Activated CD4-positive, alpha-beta T cell treated with anti-CD3 and anti-CD28 coated beads, Interleukin-2, amount 50 U/mL, for 4 hours (primary cell): Measurements from ENCODE around the gene COPA.

Experiments
- DNase-seq, 2 experiments: peaks; one replicate each; pipeline ENCODE4 v3.0.0-alpha.2; 2020

The COPA gene

DNA sequence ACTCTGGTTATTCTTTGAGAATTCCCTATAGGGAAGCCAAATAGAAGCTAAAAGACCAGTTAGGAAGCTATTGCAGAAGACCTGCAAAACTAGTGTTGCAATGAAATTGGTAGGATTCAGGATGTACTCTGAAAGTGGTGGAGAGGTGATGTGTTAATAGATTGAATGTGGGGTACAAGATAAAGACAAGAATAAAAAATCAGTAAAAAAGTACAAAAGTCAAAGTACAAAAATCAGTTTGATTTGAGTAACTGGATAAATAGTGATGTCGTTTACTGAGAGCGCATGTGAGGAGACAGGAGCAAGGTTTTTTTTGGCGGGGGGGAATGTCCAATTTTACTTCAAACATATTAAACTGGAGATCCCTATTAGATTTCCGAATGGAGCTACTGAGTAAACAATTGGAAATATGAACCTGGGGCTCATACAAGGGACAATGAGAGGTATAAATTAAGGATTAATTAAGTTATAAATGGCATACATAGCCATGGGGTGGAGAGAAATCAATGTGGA lies 78.2 kb downstream of the COPA start:
- no peak for DNase-seq

DNA sequence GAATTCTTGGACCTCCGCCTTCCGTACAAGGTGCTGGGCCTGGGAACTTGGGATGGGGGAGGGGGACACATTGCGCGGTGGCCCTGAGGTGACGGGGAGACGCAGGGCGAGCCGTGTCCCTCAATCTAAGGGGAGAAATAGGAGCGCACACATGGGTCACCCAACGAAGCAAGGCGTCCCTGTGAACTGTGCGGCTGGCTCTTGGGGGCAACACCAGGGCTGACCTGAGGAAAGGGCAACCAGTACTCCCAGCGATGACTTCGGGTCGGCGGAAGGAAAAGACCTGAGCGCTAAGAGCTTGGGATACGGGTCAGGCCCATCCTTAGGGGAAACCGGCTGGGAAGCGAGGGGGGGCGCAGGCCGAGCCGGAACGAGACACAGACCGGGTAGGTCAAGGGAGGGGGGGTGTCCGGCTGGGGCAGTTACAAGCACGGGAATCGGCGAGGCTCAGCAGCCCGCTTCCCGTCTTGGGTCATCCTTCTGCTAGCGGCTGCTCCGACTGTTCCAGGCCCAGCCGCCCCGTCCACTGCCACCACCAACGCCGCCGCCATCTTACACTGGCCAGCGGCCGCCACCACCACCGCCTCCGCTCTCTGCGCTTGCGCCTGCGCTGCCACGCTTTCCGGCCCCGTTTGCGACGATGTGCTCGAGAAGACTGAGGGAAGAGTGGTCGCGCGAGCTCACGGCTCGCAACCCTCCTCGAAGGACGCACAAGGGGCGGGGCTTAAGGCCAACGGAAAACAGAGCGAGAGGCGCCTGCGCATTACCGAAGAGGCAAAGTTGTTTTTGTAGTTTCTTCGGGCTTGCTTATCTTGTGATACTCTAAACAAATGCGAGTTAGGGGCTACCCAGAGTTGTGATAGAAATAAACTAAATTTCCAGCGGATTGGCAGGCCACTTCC lies 80.9 kb downstream of the COPA start, which contains the start of gene DCAF8:
DCAF8 (minus strand) TSS at position 657 of the 902 bp plus-strand sequence. CDS start 18,541 bp downstream, outside the sequence.
- DNase-seq, result peak; percentile 95 to 96

GRCh38 chr1:160261556-160261892 lies 81.5 kb downstream of the COPA start:
- peak; percentile 60 to 63 for DNase-seq

GRCh38 chr1:160260406-160261382 lies 82.4 kb downstream of the COPA start:
- no peak for DNase-seq

GRCh38 chr1:160258177-160258798 lies 84.8 kb downstream of the COPA start:
- no peak for DNase-seq

DNA sequence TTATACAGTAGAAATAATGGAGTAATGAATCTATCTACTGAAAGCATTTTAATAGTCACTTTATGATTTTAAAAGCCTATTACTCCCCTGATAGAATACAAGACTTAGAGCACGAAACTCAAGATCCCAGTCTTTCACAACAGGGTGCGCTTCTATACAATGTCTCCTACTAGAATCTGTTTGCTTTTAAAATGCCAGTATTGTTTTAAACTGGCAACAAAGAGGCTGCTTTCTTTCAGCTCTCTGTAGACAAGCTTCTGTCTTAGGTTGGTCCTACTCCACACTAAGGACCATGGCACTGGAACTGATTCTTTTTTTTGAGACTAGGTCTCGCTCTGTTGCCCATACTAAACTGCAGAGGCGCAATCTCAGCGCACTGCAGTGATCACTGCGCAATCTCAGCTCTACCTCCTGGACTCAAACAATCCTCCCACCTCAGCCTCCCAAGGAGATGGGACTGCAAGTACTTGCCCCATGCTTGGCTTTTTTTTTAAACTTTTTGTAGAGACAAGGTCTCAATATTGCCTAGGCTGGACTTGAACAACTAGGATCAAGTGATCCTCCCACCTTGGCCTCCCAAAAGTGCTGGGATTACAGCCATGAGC lies 85.5 kb downstream of the COPA start:
- DNase-seq, result no peak

DNA sequence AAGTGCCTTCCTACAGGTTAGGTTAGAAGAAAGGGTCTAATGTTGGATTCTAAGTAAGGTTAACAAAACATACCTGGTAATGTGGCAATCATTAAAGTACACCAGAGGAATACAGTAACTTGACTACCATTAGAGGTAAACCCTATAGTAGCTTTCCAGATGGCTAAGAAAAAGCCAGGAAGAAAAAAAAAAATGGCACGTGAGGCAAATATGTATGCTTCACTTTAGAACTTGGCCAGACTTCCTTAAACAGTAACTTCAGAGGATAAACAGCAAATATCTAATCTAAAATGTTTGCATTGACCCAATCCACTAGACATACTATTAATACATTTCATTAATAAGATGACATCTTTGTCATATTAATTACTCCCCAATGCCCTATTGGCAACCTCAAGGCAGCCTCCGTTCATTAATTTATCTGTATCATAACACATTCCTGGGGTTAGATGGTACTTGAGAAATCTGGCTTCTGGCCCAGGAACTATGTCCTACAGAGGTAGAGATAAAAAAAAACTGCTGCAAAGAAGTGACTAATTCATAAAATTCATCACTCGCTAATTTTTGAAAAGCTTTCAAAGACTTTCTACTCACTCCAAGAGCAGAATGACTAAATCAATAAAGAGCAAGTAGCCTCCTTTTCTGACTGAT lies 86.5 kb downstream of the COPA start:
- no peak for DNase-seq

DNA sequence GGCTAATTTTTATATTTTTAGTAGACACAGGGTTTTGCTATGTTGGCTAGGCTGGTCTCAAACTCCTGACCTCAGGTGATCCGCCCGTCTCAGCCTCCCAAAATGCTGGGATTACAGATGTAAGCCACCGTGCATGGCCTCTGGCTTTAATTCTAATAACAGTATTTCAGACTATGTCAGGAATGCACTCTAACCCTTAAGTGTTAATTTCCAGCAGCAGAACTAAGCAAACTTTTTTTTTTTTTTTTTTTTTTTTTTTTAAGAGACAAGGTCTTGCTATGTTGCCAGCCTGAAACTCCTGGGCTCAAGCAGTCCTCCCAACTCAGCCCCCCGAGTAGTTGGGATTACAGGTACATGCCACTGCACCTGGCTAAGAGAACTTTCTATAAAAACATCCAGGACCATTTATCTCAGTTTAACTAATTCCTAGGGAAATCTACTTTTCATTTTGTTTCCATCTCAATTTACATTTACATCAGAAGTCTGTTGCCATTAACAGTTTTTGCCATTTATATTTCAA lies 87.2 kb downstream of the COPA start:
- DNase-seq, result no peak

DNA sequence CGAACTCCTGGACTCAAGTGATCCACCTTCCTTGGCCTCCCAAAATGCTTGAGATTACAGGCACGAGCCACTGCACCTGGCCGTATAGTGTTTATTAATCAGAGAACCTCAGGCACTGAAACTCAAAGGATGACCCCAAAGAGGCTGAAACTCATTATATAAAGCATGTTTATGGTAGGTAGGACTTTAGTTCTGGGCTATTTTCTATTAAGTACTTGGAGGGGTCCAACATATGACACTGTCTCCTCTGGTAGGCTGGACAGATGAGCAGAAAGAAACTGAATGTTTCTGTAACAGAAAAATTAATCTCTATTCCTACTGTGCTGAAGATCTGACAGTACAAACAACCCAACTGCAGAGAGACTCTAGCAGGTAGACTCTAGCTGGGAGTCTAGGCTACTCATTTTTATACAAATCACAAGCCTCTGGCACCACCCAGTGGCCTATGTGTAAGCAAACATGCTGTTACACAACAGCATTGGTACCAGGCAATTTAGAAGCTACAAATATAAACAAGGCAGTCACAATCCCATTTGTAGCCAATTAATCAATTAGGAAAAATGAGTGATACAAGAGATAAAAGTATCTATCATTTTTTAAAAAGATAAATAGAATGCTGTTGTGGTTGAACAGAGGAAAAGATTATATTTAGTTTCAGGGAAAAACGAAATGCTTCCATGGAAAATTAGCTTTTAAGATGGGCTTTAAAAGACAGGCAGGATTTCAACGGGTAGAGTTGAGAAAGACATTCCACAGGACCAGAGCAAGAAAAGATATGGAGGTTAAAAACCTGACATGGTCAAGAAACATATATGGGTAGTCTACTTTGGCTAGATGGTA lies 91.1 kb downstream of the COPA start:
- peak; percentile 44 to 60 for DNase-seq

- no peak for DNase-seq
Measured at GRCh38 chr1:160251011-160251410, 92.0 kb downstream of the COPA start.

- no peak for DNase-seq
Measured at GRCh38 chr1:160247053-160247452, 96.0 kb downstream of the COPA start.

DNA sequence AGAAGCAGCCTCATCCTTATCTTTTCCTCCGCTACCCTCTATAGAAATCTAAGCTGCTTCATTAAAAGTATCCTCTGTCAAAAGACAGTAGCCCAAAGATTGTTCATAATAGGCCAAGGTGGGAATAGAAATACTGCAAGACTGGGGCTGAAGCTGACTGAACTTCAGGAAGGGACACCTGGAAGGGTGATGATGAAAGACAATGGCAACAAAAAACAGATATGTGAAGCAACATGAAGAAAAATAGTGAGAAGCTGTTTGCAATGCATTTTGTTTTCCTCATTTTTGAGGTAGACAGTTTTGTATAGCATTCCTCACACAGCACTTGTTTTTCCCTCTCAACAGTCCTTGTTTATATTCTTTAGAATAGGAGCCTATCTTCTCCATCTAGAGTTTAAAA lies 97.6 kb downstream of the COPA start:
- no peak for DNase-seq

DNA sequence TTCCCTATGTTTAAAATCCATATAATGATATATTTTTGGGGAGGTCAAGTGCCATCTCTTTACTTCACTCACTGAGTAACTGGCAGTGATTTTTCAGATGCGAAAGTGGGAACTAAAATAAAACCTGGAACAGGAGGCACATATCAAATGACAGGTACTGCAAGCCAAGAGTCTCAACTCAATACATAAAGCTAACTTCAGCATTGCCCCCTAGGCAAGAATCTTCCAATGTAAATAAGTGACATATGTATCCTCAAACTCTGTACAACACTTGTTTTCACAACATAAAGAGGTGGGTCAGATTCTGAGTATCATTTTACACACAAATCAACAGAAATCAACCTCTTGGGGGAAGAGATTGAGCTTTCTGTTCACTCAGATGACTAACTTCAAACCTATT lies 98.8 kb downstream of the COPA start:
- no peak for DNase-seq

DNA sequence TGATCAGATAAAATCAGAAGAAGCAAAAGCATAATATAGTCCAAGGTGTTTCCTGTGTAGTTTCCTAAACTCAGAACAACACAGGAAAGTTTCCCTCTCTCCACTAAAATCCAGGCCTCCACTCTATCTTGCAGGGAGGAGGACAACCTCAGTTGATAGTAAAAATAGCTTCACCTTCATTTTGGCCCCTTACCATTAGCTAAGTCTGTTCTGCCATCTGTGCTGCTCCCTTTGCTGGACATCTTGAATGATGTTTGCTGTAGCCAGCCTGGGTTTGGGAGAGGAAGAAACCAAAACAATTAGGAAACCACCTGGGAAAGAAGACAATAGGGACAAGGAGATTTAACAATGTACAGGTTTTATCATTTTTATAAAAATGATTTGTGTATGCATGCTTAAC lies 99.3 kb downstream of the COPA start:
- DNase-seq, result no peak

GRCh38 chr1:160239582-160240299 lies 103.3 kb downstream of the COPA start:
- no peak for DNase-seq
